ENCODE results near the gene KRTAP12-4. TPM values are rescaled to one million over a fixed set of nuclear protein-coding genes. Genes with fewer than 3 reads are reported as not detected.

Gene KRTAP12-4
- total RNA-seq, 2 experiments from 2014 or later: not detected

GRCh38 chr21:44609193-44609592 is 45.3 kb downstream of the KRTAP12-4 start:
- intact Hi-C loops (cut with micrococcal nuclease; ENCODE audit: unreplicated experiment): no loop called here
- no peaks in the 10 kb centered on the region for H3K36me3 ChIP-seq (ENCODE audit: insufficient read depth, low read length)
- no peaks in the 10 kb centered on the region for H3K4me1 ChIP-seq (ENCODE audit: insufficient read depth, low read length, poor library complexity, severe bottlenecking)
- no peak overlapping the region for H3K27ac ChIP-seq (ENCODE audit: low read depth, low read length, poor library complexity, severe bottlenecking)
- H3K9me2 ChIP-seq (ENCODE audit: insufficient read depth, low read length): no peaks in the 10 kb centered on the region
- CTCF ChIA-PET (ENCODE audit: unreplicated experiment): no interaction called here
- no peaks in the 10 kb centered on the region for H4K20me1 ChIP-seq (ENCODE audit: insufficient read depth, low read length)
- no peak overlapping the region for H3K4me2 ChIP-seq (ENCODE audit: low read length)
- H2AFZ ChIP-seq (ENCODE audit: low read length): no peak overlapping the region
- H3K9me3 ChIP-seq (ENCODE audit: low read length): 0 out of 2 replicates have a peak, but pooled peaks cover 9% of the 10 kb centered on the region
- no TSS peak for BruUV-seq (replicated peaks)
- H3K4me3 ChIP-seq (ENCODE audit: low read depth, low read length, poor library complexity, severe bottlenecking): no peak overlapping the region
- no peak for DNase-seq (ENCODE audit: low spot score)
- TF ChIP-seq, protein P1, sequence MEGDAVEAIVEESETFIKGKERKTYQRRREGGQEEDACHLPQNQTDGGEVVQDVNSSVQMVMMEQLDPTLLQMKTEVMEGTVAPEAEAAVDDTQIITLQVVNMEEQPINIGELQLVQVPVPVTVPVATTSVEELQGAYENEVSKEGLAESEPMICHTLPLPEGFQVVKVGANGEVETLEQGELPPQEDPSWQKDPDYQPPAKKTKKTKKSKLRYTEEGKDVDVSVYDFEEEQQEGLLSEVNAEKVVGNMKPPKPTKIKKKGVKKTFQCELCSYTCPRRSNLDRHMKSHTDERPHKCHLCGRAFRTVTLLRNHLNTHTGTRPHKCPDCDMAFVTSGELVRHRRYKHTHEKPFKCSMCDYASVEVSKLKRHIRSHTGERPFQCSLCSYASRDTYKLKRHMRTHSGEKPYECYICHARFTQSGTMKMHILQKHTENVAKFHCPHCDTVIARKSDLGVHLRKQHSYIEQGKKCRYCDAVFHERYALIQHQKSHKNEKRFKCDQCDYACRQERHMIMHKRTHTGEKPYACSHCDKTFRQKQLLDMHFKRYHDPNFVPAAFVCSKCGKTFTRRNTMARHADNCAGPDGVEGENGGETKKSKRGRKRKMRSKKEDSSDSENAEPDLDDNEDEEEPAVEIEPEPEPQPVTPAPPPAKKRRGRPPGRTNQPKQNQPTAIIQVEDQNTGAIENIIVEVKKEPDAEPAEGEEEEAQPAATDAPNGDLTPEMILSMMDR (conservative IDR thresholded peaks at IDR 0.05; ENCODE audit: low read length): no peak
- no peak for TF ChIP-seq EZH2phosphoT487 (IDR thresholded peaks at IDR 0.05; ENCODE audit: borderline replicate concordance, low read depth, low read length)
- H3K79me2 ChIP-seq (ENCODE audit: insufficient read depth, low read depth, low read length): no peaks in the 10 kb centered on the region
- POLR2A ChIA-PET: no interaction called here

GRCh38 chr21:44606495-44606894 is 48.0 kb downstream of the KRTAP12-4 start:
- no peaks in the 10 kb centered on the region for H3K9me2 ChIP-seq (ENCODE audit: insufficient read depth, low read length)
- no peak for DNase-seq (ENCODE audit: low spot score)
- no peak for TF ChIP-seq EZH2phosphoT487 (IDR thresholded peaks at IDR 0.05; ENCODE audit: borderline replicate concordance, low read depth, low read length)
- TF ChIP-seq, protein P1 (conservative IDR thresholded peaks at IDR 0.05; ENCODE audit: low read length): no peak
- H3K4me1 ChIP-seq (ENCODE audit: insufficient read depth, low read length, poor library complexity, severe bottlenecking): no peaks in the 10 kb centered on the region
- intact Hi-C loops (cut with micrococcal nuclease; ENCODE audit: unreplicated experiment): no loop called here
- H3K36me3 ChIP-seq (ENCODE audit: insufficient read depth, low read length): no peaks in the 10 kb centered on the region
- no TSS peak for BruUV-seq (replicated peaks)
- POLR2A ChIA-PET: no interaction called here
- H2AFZ ChIP-seq (ENCODE audit: low read length): no peak overlapping the region
- H3K4me3 ChIP-seq (ENCODE audit: low read depth, low read length, poor library complexity, severe bottlenecking): no peak overlapping the region
- H3K4me2 ChIP-seq (ENCODE audit: low read length): no peak overlapping the region
- H4K20me1 ChIP-seq (ENCODE audit: insufficient read depth, low read length): no peaks in the 10 kb centered on the region
- CTCF ChIA-PET (ENCODE audit: unreplicated experiment): no interaction called here
- no peaks in the 10 kb centered on the region for H3K79me2 ChIP-seq (ENCODE audit: insufficient read depth, low read depth, low read length)
- H3K27ac ChIP-seq (ENCODE audit: low read depth, low read length, poor library complexity, severe bottlenecking): no peak overlapping the region
- H3K9me3 ChIP-seq (ENCODE audit: low read length): 0 out of 2 replicates have a peak, but pooled peaks cover 9% of the 10 kb centered on the region

Small RNA genes within 50 kb of the gene (small RNA-seq; reads per million reads assigned to genes)
- gene KRTAP12-6P: not detected

Other genes with a start within 250 kb of the KRTAP12-4 start
- not detected in 2 replicates for gene LRRC3, start 199.1 kb downstream of the KRTAP12-4 start, total RNA-seq (2014; rRNA removed; shearing (Covaris generic))
- not detected in 2 replicates for gene LRRC3, start 199.1 kb downstream of the KRTAP12-4 start, total RNA-seq (2022)
- gene KRTAP10-1, start 114.5 kb downstream of the KRTAP12-4 start, total RNA-seq (2014; rRNA removed; shearing (Covaris generic)): 0.13 TPM in 1 of 2 replicates, not detected in the other
- gene KRTAP10-1, start 114.5 kb downstream of the KRTAP12-4 start, total RNA-seq (2022): not detected in 2 replicates
- not detected in 2 replicates for gene KRTAP10-2, start 103.2 kb downstream of the KRTAP12-4 start, total RNA-seq (2014; rRNA removed; shearing (Covaris generic))
- gene KRTAP10-2, start 103.2 kb downstream of the KRTAP12-4 start, total RNA-seq (2022): not detected in 2 replicates
- gene KRTAP10-3, start 95.9 kb downstream of the KRTAP12-4 start, total RNA-seq (2014; rRNA removed; shearing (Covaris generic)): not detected in 2 replicates
- not detected in 2 replicates for gene KRTAP10-3, start 95.9 kb downstream of the KRTAP12-4 start, total RNA-seq (2022)
- gene KRTAP10-4, start 80.9 kb downstream of the KRTAP12-4 start, total RNA-seq (2014; rRNA removed; shearing (Covaris generic)): not detected in 2 replicates
- gene KRTAP10-4, start 80.9 kb downstream of the KRTAP12-4 start, total RNA-seq (2022): not detected in 2 replicates
- gene KRTAP10-5, start 74.1 kb downstream of the KRTAP12-4 start, total RNA-seq (2014; rRNA removed; shearing (Covaris generic)): not detected in 2 replicates
- not detected in 2 replicates for gene KRTAP10-5, start 74.1 kb downstream of the KRTAP12-4 start, total RNA-seq (2022)
- gene KRTAP10-6, start 62.2 kb downstream of the KRTAP12-4 start, total RNA-seq (2014; rRNA removed; shearing (Covaris generic)): not detected in 2 replicates
- not detected in 2 replicates for gene KRTAP10-6, start 62.2 kb downstream of the KRTAP12-4 start, total RNA-seq (2022)
- gene KRTAP10-7, start 54.1 kb downstream of the KRTAP12-4 start, total RNA-seq (2014; rRNA removed; shearing (Covaris generic)): not detected in 2 replicates
- not detected in 2 replicates for gene KRTAP10-7, start 54.1 kb downstream of the KRTAP12-4 start, total RNA-seq (2022)
- gene KRTAP10-8, start 42.6 kb downstream of the KRTAP12-4 start, total RNA-seq (2014; rRNA removed; shearing (Covaris generic)): not detected in 2 replicates
- gene KRTAP10-8, start 42.6 kb downstream of the KRTAP12-4 start, total RNA-seq (2022): not detected in 2 replicates
- not detected in 2 replicates for gene KRTAP10-9, start 27.6 kb downstream of the KRTAP12-4 start, total RNA-seq (2014; rRNA removed; shearing (Covaris generic))
- gene KRTAP10-9, start 27.6 kb downstream of the KRTAP12-4 start, total RNA-seq (2022): not detected in 2 replicates
- gene KRTAP10-10, start 17.3 kb downstream of the KRTAP12-4 start, total RNA-seq (2014; rRNA removed; shearing (Covaris generic)): not detected in 2 replicates
- gene KRTAP10-10, start 17.3 kb downstream of the KRTAP12-4 start, total RNA-seq (2022): not detected in 2 replicates
- not detected in 2 replicates for gene KRTAP10-11, start 8.2 kb downstream of the KRTAP12-4 start, total RNA-seq (2014; rRNA removed; shearing (Covaris generic))
- not detected in 2 replicates for gene KRTAP10-11, start 8.2 kb downstream of the KRTAP12-4 start, total RNA-seq (2022)
- not detected in 2 replicates for gene KRTAP12-3, start 3.3 kb upstream of the KRTAP12-4 start, total RNA-seq (2014; rRNA removed; shearing (Covaris generic))
- gene KRTAP12-3, start 3.3 kb upstream of the KRTAP12-4 start, total RNA-seq (2022): not detected in 2 replicates
- not detected in 2 replicates for gene KRTAP12-2, start 12.3 kb upstream of the KRTAP12-4 start, total RNA-seq (2014; rRNA removed; shearing (Covaris generic))
- gene KRTAP12-2, start 12.3 kb upstream of the KRTAP12-4 start, total RNA-seq (2022): not detected in 2 replicates
- not detected in 2 replicates for gene KRTAP12-1, start 27.5 kb upstream of the KRTAP12-4 start, total RNA-seq (2014; rRNA removed; shearing (Covaris generic))
- not detected in 2 replicates for gene KRTAP12-1, start 27.5 kb upstream of the KRTAP12-4 start, total RNA-seq (2022)
- not detected in 2 replicates for gene KRTAP10-12, start 42.5 kb upstream of the KRTAP12-4 start, total RNA-seq (2014; rRNA removed; shearing (Covaris generic))
- gene KRTAP10-12, start 42.5 kb upstream of the KRTAP12-4 start, total RNA-seq (2022): not detected in 2 replicates
- gene TSPEAR, start 56.9 kb upstream of the KRTAP12-4 start, total RNA-seq (2014; rRNA removed; shearing (Covaris generic)): not detected in 2 replicates
- not detected in 2 replicates for gene TSPEAR, start 56.9 kb upstream of the KRTAP12-4 start, total RNA-seq (2022)
- gene UBE2G2, start 147.2 kb upstream of the KRTAP12-4 start, total RNA-seq (2014; rRNA removed; shearing (Covaris generic)): 104 and 121 TPM in 2 replicates
- gene UBE2G2, start 147.2 kb upstream of the KRTAP12-4 start, total RNA-seq (2022): 137 and 141 TPM in 2 replicates
- 59.5 and 60.3 TPM in 2 replicates for gene SUMO3, start 163.4 kb upstream of the KRTAP12-4 start, total RNA-seq (2014; rRNA removed; shearing (Covaris generic))
- gene SUMO3, start 163.4 kb upstream of the KRTAP12-4 start, total RNA-seq (2022): 85.5 and 94.6 TPM in 2 replicates
- 38.3 and 38.9 TPM in 2 replicates for gene PTTG1IP, start 219.0 kb upstream of the KRTAP12-4 start, total RNA-seq (2014; rRNA removed; shearing (Covaris generic))
- 56.3 and 58.1 TPM in 2 replicates for gene PTTG1IP, start 219.0 kb upstream of the KRTAP12-4 start, total RNA-seq (2022)